Smooth muscle cell of the brain vasculature (primary cell): Measurements from ENCODE around the gene IKZF1.

Experiments
- DNase-seq: peaks from one replicate; pipeline ENCODE4 v3.0.0-alpha.2; 2012; ENCODE audit warnings: low read depth, low spot score

The IKZF1 gene

DNA sequence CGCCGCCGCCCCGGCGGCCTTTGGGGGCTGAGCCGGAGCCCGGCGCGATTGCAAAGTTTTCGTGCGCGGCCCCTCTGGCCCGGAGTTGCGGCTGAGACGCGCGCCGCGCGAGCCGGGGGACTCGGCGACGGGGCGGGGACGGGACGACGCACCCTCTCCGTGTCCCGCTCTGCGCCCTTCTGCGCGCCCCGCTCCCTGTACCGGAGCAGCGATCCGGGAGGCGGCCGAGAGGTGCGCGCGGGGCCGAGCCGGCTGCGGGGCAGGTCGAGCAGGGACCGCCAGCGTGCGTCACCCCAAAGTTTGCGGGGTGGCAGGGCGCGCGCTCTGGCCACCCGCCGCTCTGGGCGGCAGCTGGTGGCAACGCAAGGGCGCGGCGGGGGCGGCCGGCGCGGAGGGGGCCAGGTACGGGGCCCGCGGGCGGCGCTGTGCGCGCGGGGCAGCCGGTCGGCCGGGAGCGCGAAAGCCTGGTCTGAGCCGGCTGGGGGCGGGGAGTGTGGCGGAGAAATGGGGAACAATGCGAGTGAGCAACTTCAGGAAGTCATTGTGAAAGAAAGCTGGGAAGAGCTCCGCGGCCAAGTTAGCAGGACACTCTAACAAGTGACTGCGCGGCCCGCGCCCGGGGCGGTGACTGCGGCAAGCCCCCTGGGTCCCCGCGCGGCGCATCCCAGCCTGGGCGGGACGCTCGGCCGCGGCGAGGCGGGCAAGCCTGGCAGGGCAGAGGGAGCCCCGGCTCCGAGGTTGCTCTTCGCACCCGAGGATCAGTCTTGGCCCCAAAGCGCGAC lies at the start of gene IKZF1:
Gene IKZF1 (plus strand): TSS at position 588 of the 782 bp plus-strand sequence. CDS start 14,346 bp downstream, outside the sequence.
- no peak for DNase-seq

DNA sequence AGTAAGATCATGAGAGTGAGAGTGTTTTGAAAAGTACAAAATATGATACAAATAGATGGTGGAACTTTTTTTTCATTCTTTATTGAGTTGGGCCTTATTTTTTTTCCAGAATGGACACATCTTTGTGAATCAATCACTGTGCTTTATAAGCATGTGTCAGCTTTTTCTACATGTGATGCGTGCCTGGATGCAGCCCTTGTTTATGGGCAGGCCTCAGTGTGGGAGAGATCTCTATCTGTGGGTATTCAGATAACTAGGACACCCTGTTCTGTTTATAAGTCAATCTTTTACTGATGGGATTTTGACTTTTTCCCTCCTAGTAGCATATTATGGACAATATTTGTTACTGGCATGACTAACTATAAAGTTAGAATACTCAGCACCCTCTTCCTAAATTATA lies 42.9 kb upstream of the IKZF1 start:
- no peak for DNase-seq

- DNase-seq, result no peak
These were observed 42.1 kb upstream of the IKZF1 start for GRCh38 chr7:50262446-50262845.

GRCh38 chr7:50262916-50263690 lies 41.4 kb upstream of the IKZF1 start:
- DNase-seq, result no peak

GRCh38 chr7:50264908-50265307 lies 39.6 kb upstream of the IKZF1 start:
- no peak for DNase-seq

GRCh38 chr7:50265968-50266634 lies 38.4 kb upstream of the IKZF1 start:
- DNase-seq, result no peak

DNA sequence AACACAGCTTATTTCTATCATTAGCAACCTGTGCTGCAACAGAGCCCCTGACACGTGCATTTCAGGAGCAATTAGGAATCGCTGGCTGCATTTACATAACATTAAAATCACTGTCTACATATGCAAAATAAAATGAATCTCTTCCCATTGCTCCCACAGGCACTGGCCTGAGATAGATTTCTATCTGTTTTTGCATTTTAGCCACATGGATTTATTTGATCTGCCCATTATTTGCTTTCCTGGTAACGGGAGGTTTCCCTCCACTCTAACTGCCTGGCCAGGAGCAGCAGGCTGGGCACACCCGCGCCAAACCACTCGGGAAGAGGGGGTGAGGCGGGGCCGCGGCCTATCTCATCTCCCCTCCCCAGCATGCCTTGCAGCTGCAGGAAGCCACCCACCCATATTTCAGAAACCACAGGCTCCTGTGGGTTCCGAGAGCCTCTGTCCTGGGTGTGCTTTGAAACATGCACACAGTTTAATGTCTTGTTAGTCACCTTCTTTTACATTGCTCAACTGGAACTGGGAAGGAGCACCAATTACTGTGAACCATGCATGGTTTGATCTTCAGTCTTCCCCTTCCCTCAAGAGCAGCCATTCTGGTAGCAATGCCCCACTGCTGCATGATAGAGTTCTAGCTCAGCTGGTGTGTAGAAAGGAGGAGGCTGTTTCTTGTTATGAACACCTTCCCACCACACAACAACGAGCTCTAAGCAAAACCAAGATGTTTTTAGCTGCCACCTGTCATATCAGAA lies 37.7 kb upstream of the IKZF1 start:
- no peak for DNase-seq

GRCh38 chr7:50267525-50268041 lies 36.9 kb upstream of the IKZF1 start:
- no peak for DNase-seq

GRCh38 chr7:50268223-50268622 lies 36.3 kb upstream of the IKZF1 start:
- no peak for DNase-seq

- no peak for DNase-seq
These were observed 35.5 kb upstream of the IKZF1 start for GRCh38 chr7:50268990-50269389.

DNA sequence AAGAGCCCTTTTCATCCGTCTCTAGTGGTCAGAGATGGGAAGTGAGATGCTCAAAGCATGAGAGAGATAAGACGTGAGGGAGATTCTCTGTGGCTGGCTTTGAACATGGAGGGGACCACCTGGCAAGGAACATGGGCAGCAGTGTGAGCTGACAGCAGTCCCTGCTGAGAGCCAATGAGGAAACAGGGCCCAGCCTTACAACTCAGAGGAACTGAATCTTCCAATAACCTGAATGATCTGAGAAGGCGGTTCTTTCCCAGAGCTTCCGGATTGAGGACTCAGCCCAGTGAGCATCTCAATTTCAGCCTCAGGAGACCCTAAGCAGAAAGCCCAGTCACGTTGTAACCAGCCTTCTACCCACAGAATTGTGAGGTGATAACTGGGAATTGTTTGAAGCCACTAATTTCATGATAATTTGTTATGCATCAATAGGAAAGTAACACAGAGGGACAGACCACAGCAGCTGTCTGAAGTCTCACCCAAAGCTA lies 33.9 kb upstream of the IKZF1 start:
- DNase-seq, result no peak

DNA sequence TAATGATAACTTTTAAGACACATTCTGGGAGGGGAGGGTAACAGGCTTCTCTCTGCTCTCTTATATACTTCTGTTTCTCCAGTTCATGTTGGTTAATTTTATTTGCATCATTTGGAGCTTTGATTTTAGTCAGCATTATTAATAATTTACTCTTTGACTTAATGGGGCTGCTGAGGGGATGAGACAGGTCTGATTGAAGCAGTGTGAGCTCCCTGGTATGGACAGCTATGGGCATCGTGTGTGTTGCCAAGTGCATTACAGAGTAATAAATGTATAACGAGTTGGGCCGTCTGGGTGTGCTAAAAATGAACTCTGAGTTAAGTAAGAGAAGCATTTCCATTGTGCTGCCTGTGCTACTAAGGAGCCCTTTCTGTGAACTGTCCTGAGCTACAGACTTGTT lies 31.7 kb upstream of the IKZF1 start:
- no peak for DNase-seq

DNA sequence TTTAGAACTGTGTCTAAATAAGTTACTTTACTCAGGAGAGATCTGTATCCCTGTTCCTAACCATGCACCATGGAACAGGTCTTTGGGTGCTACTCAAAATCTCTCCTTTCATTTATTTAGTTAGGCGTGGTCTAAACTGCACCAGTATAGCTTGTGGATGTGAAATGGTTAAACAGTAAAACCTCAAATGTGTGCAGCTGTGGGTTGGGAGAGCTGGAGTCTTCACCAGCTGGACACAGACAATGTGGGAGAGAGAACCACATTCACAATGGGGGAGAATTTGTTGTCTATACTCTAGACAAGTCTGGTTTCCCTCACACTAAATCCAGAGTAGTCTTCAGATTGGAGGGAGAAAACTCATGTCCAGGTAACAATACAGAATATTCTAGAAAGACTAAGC lies 31.2 kb upstream of the IKZF1 start:
- DNase-seq, result no peak

- DNase-seq, result no peak
These were observed 30.6 kb upstream of the IKZF1 start for GRCh38 chr7:50273870-50274269.

- DNase-seq, result no peak
These were observed 30.2 kb upstream of the IKZF1 start for GRCh38 chr7:50274361-50274760.

- no peak for DNase-seq
These were observed 29.1 kb upstream of the IKZF1 start for GRCh38 chr7:50275430-50275829.

DNA sequence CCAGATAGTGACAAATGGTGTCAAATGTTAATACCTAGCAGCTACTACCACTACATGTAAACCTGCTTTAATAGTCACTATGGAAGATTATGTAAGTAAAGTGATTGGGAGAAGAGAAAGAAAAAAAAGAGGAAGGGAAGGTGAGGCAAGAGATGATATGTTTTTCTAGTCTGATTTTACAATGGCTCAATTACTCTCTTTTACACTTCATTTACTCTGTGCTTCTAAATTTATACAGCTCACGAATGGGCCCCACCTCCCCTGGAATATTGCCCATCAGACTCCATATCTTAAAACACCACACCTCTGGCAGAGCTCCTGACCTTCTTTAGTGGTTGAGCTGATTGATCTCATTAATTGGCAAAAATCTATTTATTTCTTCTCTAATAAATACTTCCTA lies 28.0 kb upstream of the IKZF1 start:
- DNase-seq, result no peak

GRCh38 chr7:50278120-50278519 lies 26.4 kb upstream of the IKZF1 start:
- no peak for DNase-seq

GRCh38 chr7:50281680-50282445 lies 22.7 kb upstream of the IKZF1 start:
- DNase-seq, result no peak

DNA sequence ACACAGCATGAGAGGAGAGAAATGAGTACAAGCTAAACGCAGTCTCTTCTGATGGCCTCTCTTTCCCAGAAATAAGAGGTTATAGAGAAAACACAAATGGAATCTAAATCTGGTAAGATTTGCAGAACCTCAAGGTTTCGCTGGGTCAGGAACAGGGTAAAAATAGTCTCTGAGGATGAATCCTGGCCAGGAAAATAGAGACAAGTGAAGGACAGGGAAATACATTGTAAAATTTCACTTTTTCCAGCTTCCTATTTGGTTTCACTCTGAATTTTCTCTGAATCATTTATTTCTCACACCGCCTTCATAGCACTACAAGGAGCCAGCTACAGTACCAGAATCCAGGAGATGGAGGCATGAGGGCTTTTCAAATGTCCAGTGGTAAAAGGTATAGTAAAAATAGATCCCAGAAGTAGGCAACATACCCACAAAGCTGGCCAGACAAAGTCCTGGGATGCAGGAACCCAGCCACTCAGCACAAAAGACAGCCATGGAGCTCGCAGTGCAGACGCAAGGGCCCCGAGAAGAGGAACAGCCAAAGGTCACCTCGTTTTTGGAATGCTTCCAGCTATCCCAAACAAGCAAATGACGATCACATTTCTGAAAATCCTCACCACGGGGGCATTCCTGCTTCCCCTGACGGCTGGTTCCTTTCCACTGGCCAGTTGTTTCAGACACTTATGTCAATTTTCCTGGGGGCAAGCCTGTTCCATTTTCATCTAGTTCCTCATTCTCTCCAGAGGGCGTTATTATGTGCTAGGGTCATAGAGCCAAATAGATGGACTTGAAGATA lies 21.5 kb upstream of the IKZF1 start:
- DNase-seq, result no peak
